Right lobe of liver (tissue), 4 donors: Measurements from ENCODE around the gene SYPL2.

Source experiments
- CTCF ChIP-seq, 4 donors: fragments of 200-600 bp in 3 of 4; fragments of 450-650 bp in 1 of 4; IDR thresholded peaks; one replicate each; pipeline versions ENCODE4 v1.5.1 to v1.8.0; 2016 to 2022; ENCODE audit warnings: antibody characterized with exemption in 4 of 4, mild to moderate bottlenecking in 2 of 4
- POLR2A ChIP-seq: fragments of 450-650 bp; IDR thresholded peaks from one replicate; pipeline ENCODE4 v1.6.1; 2017; ENCODE audit warnings: antibody characterized with exemption, mild to moderate bottlenecking
- donor health status: DM: no; HTN: no; CAD: no.
- donor health status: DM: no; HTN: no; CAD: no.
- donor health status: DM: no; HTN: yes; CAD: no.

DNA sequence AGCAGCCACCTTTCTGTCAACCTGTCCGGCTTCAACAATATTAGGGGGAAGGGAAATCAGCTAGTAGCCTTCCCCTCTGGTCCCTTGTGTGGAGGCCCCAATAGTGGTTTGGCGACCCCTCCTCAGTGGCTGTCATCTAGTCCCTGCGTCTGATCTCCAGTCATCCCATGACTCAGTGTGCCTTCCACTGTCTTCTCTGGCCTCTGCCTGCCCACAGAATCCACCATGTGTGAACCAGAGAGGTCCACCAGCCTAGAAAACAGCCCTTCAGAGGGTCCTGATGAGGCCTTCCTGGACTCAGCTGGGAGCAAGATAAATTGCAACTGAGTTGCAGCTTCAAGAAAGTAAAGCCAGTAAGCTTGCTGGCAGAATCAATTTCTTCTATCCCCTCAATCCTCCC is 13.6 kb downstream of the SYPL2 start:
- TF ChIP-seq CTCF (IDR thresholded peaks at IDR 0.05) (no peak), POLR2A (no peak)
